Ovary (tissue), 9 donors: ENCODE results near the gene ROPN1L. TPM values are rescaled to one million over a fixed set of nuclear protein-coding genes. Genes with fewer than 3 reads are reported as not detected.

Experiments
- DNase-seq, 5 donors: peaks; one replicate each; pipeline ENCODE4 v3.0.0-alpha.2; 2019 to 2020
- H3K27ac ChIP-seq, 2 donors: fragments of 200-600 bp; one replicate each; pipeline versions ENCODE4 v1.5.1 to v1.8.0; 2019 to 2022
- H3K27me3 ChIP-seq: fragments of 200-600 bp; one replicate; pipeline ENCODE4 v1.8.0; 2022
- H3K36me3 ChIP-seq: fragments of 200-600 bp; sonication (generic); one replicate; pipeline ENCODE4 v1.5.1; 2019
- H3K4me1 ChIP-seq: one replicate; pipeline ENCODE4 v1.8.1; 2013; ENCODE audit warnings: mild to moderate bottlenecking, moderate library complexity; ENCODE audit not compliant: insufficient read depth
- H3K4me3 ChIP-seq: fragments of 200-600 bp; sonication (generic); one replicate; pipeline ENCODE4 v1.5.1; 2017
- H3K9me3 ChIP-seq, 2 donors: fragments of 200-600 bp in 1 of 2; sonication (generic) in 1 of 2; one replicate each; pipeline versions ENCODE4 v1.5.1 to v1.8.1; 2013 to 2019; ENCODE audit warnings: mild to moderate bottlenecking in 1 of 2, moderate library complexity in 1 of 2
- CTCF ChIP-seq, 3 donors: fragments of 450-650 bp in 2 of 3; fragments of 200-600 bp in 1 of 3; IDR thresholded peaks; one replicate each; pipeline versions ENCODE4 v1.5.1 to v1.8.0; 2016 to 2022; ENCODE audit warnings: antibody characterized with exemption in 3 of 3, mild to moderate bottlenecking in 1 of 3
- EP300 ChIP-seq: sonication (generic); formaldehyde crosslinking; IDR thresholded peaks from one replicate; pipeline ENCODE4 v1.6.1; 2017; ENCODE audit warnings: antibody characterized with exemption
- POLR2A ChIP-seq: fragments of 450-650 bp; IDR thresholded peaks from one replicate; pipeline ENCODE4 v1.6.1; 2017; ENCODE audit warnings: antibody characterized with exemption, mild to moderate bottlenecking, moderate library complexity
- WGBS, 3 donors: extraction: QIAGEN DNeasy Blood & Tissue Kit in 1 of 3; methylation state at CpG; one replicate each; pipeline versions ENCODE4 v1.1.5 to v1.1.7; 2013 to 2017; 5-methylcytosine and 5-hydroxymethylcytosine counted together
- intact Hi-C, 4 donors: fragments of 100-400 bp; cut with DNase I; formaldehyde crosslinking; loops; one replicate each; pipeline versions ENCODE4 v1.11.0 to v1.15.1; 2022 to 2023
- polyA plus RNA-seq, 2 donors: library from polyadenylated mRNA; stranded (reverse); fragments of 200-250 nt in 1 of 2; fragments of 350-450 nt in 1 of 2; fragmentation: Illumina TruSeq in 1 of 2; extraction: RNeasy Lipid Tissue Mini Kit (QIAGEN cat#74804) in 1 of 2; gene quantifications; one replicate each; pipeline ENCODE4 v1.2.3, GENCODE V29; 2013 to 2014
- total RNA-seq, 7 donors: library from RNA; depleted of rRNA in 2 of 7; stranded (reverse); fragments of >200 nt in 2 of 7; fragmentation: NEBNext Ultra II Directional in 3 of 7; extraction: Animal tissue kit (Norgen Biotek cat#: 25700) in 3 of 7; gene quantifications; one replicate each; pipeline versions ENCODE4 v1.1.0 to v1.2.4, GENCODE V29; 2016 to 2023
- donor health status: DM: no; HTN: no; CAD: no; lungs with moderate emphysema.
- donor health status: DM: no; HTN: no; CAD: no.
- donor health status: Bipolar disorder and iron deficiency.
- donor health status: DM: yes; HTN: yes; CAD: no.
- donor health status: DM: no; HTN: no; CAD: no.
- donor health status: DM: yes; HTN: yes; CAD: no.

ROPN1L gene
- total and polyA plus RNA-seq, 9 donors: 0.30 to 51.9 (median 2.4) TPM; not detected in 3

GRCh38 chr5:10403829-10404228 lies 37.9 kb upstream of the ROPN1L start:
- H3K4me1 ChIP-seq: no peaks in the 10 kb centered on the region
- 98 to 100% (median 99%) methylated on average over 1 of the region's 1 CpG for WGBS, 3 donors
- no peak overlapping the region for H3K4me3 ChIP-seq
- H3K9me3 ChIP-seq: no peaks in the 10 kb centered on the region
- H3K27ac ChIP-seq: no peak overlapping the region
- DNase-seq: no peak
- TF ChIP-seq CTCF (IDR thresholded peaks at IDR 0.05) (no peak), EP300 (no peak), POLR2A (no peak)
- H3K27me3 ChIP-seq: no peaks in the 10 kb centered on the region
- no peaks in the 10 kb centered on the region for H3K36me3 ChIP-seq
- intact Hi-C loops: loop anchor here in 1 of 4 donors (10.0 kb wide), 1 partner anchor 119 kb away; no protein-coding TSS in a partner anchor

GRCh38 chr5:10406651-10407050 lies 35.0 kb upstream of the ROPN1L start:
- H3K36me3 ChIP-seq: no peaks in the 10 kb centered on the region
- no peak overlapping the region for H3K4me3 ChIP-seq
- WGBS, 3 donors: 82 to 87% (median 83%) methylated on average over 3 of the region's 3 CpGs
- H3K9me3 ChIP-seq: no peaks in the 10 kb centered on the region
- TF ChIP-seq CTCF (IDR thresholded peaks at IDR 0.05) (no peak), POLR2A (no peak), EP300 (no peak)
- DNase-seq: no peak
- no peaks in the 10 kb centered on the region for H3K4me1 ChIP-seq
- H3K27me3 ChIP-seq: no peaks in the 10 kb centered on the region
- no peak overlapping the region for H3K27ac ChIP-seq
- intact Hi-C loops: loop anchor here in 1 of 4 donors (10.0 kb wide), 1 partner anchor 122 kb away; no protein-coding TSS in a partner anchor

- WGBS, 3 donors: 80 to 83% (median 80%) methylated on average over 1 of the region's 1 CpG
- Histone ChIP-seq H3K36me3 (no peaks in the 10 kb centered on the region), H3K4me1 (no peaks in the 10 kb centered on the region), H3K27me3 (no peaks in the 10 kb centered on the region), H3K27ac (no peak overlapping the region), H3K9me3 (no peaks in the 10 kb centered on the region), H3K4me3 (no peak overlapping the region)
- DNase-seq: no peak
- no peak for TF ChIP-seq EP300
- TF ChIP-seq CTCF (IDR thresholded peaks at IDR 0.05): no peak
- TF ChIP-seq POLR2A: no peak
- intact Hi-C loops: loop anchor here in 1 of 4 donors (10.0 kb wide), 1 partner anchor 125 kb away; no protein-coding TSS in a partner anchor
Observed at GRCh38 chr5:10409504-10409903, 32.2 kb upstream of the ROPN1L start.

GRCh38 chr5:10410662-10411061 lies 31.0 kb upstream of the ROPN1L start:
- TF ChIP-seq POLR2A (no peak), CTCF (IDR thresholded peaks at IDR 0.05) (no peak), EP300 (no peak)
- no peak for DNase-seq
- intact Hi-C loops: loop anchor here in 1 of 4 donors (10.0 kb wide), 1 partner anchor 126 kb away; no protein-coding TSS in a partner anchor
- Histone ChIP-seq H3K36me3 (no peaks in the 10 kb centered on the region), H3K9me3 (no peaks in the 10 kb centered on the region), H3K27me3 (no peaks in the 10 kb centered on the region), H3K4me1 (no peaks in the 10 kb centered on the region), H3K27ac (no peak overlapping the region), H3K4me3 (no peak overlapping the region)
- whole genome bisulfite sequencing, 3 donors: 62 to 72% (median 70%) methylated on average over 1 of the region's 1 CpG
